ENCODE data around the gene RGS9. TPM values are rescaled to one million over a fixed set of nuclear protein-coding genes. Genes with fewer than 3 reads are reported as not detected.

Gene RGS9
- total and polyA plus RNA-seq, 2 of the 13 experiments (the other 11 are each of a cell fraction or from before 2014, with no cell fraction given), result 0.44 to 0.74 TPM

DNA sequence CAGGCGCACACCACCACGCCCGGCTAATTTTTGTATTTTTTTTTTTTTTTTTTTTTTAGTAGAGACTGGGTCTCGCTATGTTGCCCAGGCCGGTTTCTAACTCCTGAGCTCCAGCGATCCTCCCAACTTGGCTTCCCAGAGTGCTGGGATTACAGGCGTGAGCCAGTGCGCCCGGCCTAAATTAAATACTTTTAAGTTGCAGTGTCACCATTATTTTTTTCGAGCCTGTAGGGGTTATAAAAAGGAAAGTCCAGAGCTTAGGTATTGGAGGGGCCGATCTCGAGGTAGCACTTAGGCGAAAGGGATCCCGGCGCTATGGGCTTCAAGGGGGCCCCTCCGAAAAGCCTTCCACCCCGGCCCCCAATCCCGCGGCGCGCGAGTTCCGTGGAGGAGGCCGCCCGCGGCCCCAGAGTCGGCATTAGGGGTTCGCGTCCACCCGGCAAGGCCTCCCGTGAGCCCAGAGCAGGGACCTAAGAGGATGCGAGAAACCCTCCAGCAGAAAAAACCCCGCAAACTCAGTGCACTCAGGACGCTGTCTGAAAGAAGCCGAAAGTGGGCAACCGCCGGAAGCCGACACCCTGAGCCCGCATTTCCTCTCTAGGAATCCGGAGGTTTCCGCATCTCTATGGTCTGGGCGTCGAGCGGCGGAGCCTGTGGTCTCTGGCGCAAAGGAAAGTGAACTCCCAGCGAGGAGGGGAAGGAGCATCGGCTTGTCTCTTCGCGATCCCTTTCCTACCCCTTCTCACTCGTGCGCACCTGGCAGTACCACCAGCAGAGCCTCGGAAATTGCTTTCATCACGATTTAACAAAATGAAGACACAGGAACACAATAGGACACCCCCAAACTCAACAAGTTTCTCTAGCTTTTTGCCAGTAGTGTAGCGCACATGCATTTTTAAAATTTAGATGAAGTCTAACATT, 14.1 kb upstream of the RGS9 start (continued):
- TF ChIP-seq, protein P1, sequence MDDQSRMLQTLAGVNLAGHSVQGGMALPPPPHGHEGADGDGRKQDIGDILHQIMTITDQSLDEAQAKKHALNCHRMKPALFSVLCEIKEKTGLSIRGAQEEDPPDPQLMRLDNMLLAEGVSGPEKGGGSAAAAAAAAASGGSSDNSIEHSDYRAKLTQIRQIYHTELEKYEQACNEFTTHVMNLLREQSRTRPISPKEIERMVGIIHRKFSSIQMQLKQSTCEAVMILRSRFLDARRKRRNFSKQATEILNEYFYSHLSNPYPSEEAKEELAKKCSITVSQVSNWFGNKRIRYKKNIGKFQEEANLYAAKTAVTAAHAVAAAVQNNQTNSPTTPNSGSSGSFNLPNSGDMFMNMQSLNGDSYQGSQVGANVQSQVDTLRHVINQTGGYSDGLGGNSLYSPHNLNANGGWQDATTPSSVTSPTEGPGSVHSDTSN (CRISPR knock-in tag; IDR thresholded peaks at IDR 0.05; ENCODE audit: borderline replicate concordance), result no peak
- TF ChIP-seq ELF3 (CRISPR knock-in tag; IDR thresholded peaks at IDR 0.05), result peak; percentile 54
- TF ChIP-seq RXRB (CRISPR knock-in tag; IDR thresholded peaks at IDR 0.05; ENCODE audit: borderline replicate concordance), result peak; percentile 73; the same call in 1 of the 2 replicates
- TF ChIP-seq ZNF569 (CRISPR knock-in tag; IDR thresholded peaks at IDR 0.05; ENCODE audit: borderline replicate concordance), result 0 out of 2 replicates have a peak, but pooled peaks have one; percentile 39
- TF ChIP-seq ZMYM4 (CRISPR knock-in tag; IDR thresholded peaks at IDR 0.05), result peak; percentile 49; the same call in 1 of the 2 replicates
- TF ChIP-seq, protein P2, sequence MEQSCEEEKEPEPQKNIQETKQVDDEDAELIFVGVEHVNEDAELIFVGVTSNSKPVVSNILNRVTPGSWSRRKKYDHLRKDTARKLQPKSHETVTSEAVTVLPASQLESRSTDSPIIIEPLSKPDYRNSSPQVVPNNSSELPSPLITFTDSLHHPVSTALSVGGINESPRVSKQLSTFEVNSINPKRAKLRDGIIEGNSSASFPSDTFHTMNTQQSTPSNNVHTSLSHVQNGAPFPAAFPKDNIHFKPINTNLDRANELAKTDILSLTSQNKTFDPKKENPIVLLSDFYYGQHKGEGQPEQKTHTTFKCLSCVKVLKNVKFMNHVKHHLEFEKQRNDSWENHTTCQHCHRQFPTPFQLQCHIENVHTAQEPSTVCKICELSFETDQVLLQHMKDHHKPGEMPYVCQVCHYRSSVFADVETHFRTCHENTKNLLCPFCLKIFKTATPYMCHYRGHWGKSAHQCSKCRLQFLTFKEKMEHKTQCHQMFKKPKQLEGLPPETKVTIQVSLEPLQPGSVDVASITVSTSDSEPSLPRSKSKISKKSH (CRISPR knock-in tag; IDR thresholded peaks at IDR 0.05; ENCODE audit: borderline replicate concordance), result peak; percentile 82; the same call in 1 of the 2 replicates
- TF ChIP-seq, protein P3, sequence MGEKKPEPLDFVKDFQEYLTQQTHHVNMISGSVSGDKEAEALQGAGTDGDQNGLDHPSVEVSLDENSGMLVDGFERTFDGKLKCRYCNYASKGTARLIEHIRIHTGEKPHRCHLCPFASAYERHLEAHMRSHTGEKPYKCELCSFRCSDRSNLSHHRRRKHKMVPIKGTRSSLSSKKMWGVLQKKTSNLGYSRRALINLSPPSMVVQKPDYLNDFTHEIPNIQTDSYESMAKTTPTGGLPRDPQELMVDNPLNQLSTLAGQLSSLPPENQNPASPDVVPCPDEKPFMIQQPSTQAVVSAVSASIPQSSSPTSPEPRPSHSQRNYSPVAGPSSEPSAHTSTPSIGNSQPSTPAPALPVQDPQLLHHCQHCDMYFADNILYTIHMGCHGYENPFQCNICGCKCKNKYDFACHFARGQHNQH (CRISPR knock-in tag; IDR thresholded peaks at IDR 0.05), result peak; percentile 34; the same call in 1 of the 2 replicates
- TF ChIP-seq PCBP1 (IDR thresholded peaks at IDR 0.05; ENCODE audit: borderline replicate concordance, low read depth, low read length), result peak; percentile 87
- peak; percentile 77; the same call in 1 of the 2 replicates for TF ChIP-seq ZNF234 (CRISPR knock-in tag; conservative IDR thresholded peaks at IDR 0.05)
- TF ChIP-seq ZNF331 (CRISPR knock-in tag; IDR thresholded peaks at IDR 0.05), result peak; percentile 47; the same call in 1 of the 2 replicates
- TF ChIP-seq SYNCRIP (IDR thresholded peaks at IDR 0.05; ENCODE audit: insufficient read depth, low read depth, low read length), result no peak
- TF ChIP-seq, protein P4, sequence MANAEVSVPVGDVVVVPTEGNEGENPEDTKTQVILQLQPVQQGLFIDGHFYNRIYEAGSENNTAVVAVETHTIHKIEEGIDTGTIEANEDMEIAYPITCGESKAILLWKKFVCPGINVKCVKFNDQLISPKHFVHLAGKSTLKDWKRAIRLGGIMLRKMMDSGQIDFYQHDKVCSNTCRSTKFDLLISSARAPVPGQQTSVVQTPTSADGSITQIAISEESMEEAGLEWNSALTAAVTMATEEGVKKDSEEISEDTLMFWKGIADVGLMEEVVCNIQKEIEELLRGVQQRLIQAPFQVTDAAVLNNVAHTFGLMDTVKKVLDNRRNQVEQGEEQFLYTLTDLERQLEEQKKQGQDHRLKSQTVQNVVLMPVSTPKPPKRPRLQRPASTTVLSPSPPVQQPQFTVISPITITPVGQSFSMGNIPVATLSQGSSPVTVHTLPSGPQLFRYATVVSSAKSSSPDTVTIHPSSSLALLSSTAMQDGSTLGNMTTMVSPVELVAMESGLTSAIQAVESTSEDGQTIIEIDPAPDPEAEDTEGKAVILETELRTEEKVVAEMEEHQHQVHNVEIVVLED (CRISPR knock-in tag; IDR thresholded peaks at IDR 0.05; ENCODE audit: borderline replicate concordance), result peak; percentile 22; the same call in 1 of the 2 replicates
- TF ChIP-seq, protein P5, sequence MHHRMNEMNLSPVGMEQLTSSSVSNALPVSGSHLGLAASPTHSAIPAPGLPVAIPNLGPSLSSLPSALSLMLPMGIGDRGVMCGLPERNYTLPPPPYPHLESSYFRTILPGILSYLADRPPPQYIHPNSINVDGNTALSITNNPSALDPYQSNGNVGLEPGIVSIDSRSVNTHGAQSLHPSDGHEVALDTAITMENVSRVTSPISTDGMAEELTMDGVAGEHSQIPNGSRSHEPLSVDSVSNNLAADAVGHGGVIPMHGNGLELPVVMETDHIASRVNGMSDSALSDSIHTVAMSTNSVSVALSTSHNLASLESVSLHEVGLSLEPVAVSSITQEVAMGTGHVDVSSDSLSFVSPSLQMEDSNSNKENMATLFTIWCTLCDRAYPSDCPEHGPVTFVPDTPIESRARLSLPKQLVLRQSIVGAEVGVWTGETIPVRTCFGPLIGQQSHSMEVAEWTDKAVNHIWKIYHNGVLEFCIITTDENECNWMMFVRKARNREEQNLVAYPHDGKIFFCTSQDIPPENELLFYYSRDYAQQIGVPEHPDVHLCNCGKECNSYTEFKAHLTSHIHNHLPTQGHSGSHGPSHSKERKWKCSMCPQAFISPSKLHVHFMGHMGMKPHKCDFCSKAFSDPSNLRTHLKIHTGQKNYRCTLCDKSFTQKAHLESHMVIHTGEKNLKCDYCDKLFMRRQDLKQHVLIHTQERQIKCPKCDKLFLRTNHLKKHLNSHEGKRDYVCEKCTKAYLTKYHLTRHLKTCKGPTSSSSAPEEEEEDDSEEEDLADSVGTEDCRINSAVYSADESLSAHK (CRISPR knock-in tag; IDR thresholded peaks at IDR 0.05; ENCODE audit: borderline replicate concordance), result peak; percentile 69; the same call in 1 of the 2 replicates
- TF ChIP-seq HOXA5 (CRISPR knock-in tag; IDR thresholded peaks at IDR 0.05), result peak; percentile 55; the same call in 1 of the 2 replicates
- TF ChIP-seq, protein P6, sequence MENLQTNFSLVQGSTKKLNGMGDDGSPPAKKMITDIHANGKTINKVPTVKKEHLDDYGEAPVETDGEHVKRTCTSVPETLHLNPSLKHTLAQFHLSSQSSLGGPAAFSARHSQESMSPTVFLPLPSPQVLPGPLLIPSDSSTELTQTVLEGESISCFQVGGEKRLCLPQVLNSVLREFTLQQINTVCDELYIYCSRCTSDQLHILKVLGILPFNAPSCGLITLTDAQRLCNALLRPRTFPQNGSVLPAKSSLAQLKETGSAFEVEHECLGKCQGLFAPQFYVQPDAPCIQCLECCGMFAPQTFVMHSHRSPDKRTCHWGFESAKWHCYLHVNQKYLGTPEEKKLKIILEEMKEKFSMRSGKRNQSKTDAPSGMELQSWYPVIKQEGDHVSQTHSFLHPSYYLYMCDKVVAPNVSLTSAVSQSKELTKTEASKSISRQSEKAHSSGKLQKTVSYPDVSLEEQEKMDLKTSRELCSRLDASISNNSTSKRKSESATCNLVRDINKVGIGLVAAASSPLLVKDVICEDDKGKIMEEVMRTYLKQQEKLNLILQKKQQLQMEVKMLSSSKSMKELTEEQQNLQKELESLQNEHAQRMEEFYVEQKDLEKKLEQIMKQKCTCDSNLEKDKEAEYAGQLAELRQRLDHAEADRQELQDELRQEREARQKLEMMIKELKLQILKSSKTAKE (CRISPR knock-in tag; IDR thresholded peaks at IDR 0.05; ENCODE audit: borderline replicate concordance), result no peak
- peak; percentile 73; the same call in 1 of the 2 replicates for TF ChIP-seq ZSCAN29 (CRISPR knock-in tag; conservative IDR thresholded peaks at IDR 0.05)

All from HepG2 (cell line).